GM18507 (cell line): ENCODE results near the gene CALU.

Source experiments
- DNase-seq: peaks from one replicate; pipeline ENCODE4 v3.0.0; 2011; ENCODE audit warnings: low read depth; ENCODE audit not compliant: insufficient read length; ENCODE audit errors: extremely low spot score
- FAIRE-seq: peaks from 2 replicates; lab custom pipeline; 2011; peaks lifted over from hg19 to GRCh38; lab: Jason Lieb, UNC

The CALU gene

GRCh38 chr7:128800567-128800966, 61.4 kb downstream of the CALU start:
- FAIRE-seq (no peak), DNase-seq (no peak)

- no peak for DNase-seq
- FAIRE-seq = no peak
Measured at GRCh38 chr7:128801003-128801402, 61.8 kb downstream of the CALU start.

DNA sequence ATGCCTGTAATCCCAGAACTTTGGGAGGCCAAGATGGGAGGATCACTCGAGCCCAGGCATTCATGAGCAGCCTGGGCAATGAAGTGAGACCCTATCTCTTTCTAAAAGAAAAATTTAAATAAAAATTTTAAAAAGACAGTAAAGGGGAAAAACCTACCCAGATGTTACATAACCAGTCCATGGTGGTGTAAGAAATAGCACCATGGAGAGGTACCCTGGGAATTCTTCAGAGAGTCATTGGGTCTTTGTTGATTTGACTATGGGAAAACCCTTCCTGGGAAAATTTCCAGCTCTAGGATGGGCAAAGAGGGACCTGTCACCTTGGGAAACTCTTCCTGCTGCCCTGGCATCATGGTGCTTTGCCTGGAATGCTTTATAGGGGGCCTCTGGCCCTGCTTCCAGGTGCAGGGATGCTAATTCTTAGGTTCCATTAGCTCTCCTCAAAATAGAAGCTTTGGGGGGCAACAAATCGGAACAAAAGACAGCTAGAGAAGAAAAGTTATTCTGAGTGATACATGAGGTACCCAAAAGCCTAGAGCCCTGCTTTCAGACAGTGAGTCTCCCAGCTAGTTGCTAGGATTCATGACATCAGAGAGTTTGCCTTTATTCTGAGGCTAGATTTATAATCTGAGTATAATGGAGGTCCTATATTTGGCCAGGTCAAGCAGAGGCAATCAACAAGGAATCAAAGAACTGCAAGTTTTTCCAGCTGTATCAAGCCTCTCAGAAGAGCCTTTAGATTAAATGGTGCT, 62.7 kb downstream of the CALU start:
- DNase-seq = no peak
- FAIRE-seq = no peak

GRCh38 chr7:128804484-128804883, 65.3 kb downstream of the CALU start:
- no peak for DNase-seq
- FAIRE-seq = no peak

GRCh38 chr7:128805225-128805624, 66.1 kb downstream of the CALU start:
- no peak for FAIRE-seq
- DNase-seq = no peak

DNA sequence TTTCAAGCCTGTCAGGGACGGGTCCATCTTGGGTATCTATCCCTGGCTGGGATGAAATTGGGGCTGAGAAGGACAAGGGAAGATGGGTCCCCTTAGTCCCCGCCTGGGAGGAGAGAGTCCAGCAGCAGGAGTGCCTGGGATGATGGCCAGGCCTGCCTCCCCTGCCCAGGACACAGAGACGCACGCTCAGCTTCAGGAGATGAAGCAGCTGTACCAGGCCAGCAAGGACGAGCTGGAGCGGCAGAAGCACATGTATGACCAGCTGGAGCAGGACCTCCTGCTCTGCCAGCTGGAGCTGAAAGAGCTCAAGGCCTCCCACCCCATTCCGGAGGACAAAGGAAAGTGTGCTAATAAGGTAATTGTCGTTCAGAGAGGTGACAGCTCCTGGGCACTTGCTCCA, 68.0 kb downstream of the CALU start:
- DNase-seq = no peak
- FAIRE-seq = no peak

GRCh38 chr7:128809363-128809762, 70.2 kb downstream of the CALU start:
- FAIRE-seq (no peak), DNase-seq (no peak)

- DNase-seq (no peak), FAIRE-seq (no peak)
Measured at GRCh38 chr7:128810473-128810872, 71.3 kb downstream of the CALU start.

GRCh38 chr7:128810997-128811396, 71.8 kb downstream of the CALU start:
- DNase-seq (no peak), FAIRE-seq (no peak)

GRCh38 chr7:128811631-128812430, 72.7 kb downstream of the CALU start:
- no peak for DNase-seq
- no peak for FAIRE-seq

DNA sequence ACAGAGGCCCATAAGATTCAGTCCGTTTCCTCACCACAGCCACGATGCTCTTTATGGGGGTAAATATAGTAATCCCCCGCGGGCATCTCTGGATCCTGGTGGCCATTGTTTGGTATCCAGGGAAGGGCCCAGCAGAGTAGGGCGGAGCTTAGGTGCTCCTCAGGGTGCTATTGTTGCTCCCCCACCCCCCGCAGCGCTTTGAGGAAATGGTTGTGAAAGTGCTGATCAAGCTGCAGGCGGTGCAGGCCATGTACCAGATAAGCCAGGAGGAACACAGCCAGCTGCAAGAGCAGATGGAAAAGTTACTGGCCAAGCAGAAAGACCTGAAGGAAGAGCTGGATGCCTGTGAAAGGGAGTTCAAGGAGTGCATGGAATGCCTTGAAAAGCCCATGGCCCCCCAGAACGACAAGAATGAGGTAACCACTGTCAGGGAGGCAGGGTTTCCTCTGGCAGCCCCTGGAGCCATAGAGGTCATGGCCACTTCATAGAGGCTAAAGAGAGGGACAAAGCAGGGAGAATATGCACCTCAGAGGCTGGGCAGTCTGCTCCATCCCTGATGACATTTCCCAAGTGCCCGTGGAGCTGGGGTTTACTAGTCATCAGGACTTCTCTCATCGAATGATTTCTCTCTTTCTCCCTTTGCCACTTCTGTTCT, 73.5 kb downstream of the CALU start:
- DNase-seq (no peak), FAIRE-seq (no peak)

- DNase-seq (no peak), FAIRE-seq (no peak)
Measured at GRCh38 chr7:128814499-128814898, 75.3 kb downstream of the CALU start.

DNA sequence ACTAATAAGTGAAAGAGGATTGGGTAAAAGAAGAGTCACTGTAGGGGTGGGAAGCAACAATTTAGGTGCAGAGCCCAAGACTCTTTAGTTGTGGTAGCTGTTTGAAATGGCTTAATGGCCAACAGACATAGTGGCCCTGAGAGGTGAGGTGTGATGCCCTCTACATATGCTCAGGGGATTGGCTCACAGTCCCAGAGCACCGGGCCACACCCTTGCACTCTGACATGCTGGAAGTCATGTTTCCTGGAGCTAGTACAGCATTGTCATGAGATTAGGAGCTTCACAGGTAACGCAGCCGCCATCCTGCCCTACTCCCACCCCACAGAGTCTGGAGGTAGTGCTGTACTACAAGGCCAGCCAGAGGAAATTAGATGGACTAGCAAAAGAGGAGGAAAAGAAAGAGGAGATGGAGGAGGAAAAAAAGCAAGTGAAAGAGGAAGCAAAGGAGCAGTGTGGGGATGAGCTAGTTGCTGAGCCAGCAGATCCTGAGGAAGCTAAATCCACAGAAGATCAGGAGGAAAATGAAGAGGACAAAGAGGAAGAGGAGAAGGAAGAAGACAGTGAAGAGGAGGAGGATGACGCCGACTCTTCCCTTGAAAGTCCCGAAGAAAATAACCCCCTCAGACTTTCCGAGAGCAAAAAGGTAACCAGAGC, 76.3 kb downstream of the CALU start:
- DNase-seq (no peak), FAIRE-seq (no peak)

DNA sequence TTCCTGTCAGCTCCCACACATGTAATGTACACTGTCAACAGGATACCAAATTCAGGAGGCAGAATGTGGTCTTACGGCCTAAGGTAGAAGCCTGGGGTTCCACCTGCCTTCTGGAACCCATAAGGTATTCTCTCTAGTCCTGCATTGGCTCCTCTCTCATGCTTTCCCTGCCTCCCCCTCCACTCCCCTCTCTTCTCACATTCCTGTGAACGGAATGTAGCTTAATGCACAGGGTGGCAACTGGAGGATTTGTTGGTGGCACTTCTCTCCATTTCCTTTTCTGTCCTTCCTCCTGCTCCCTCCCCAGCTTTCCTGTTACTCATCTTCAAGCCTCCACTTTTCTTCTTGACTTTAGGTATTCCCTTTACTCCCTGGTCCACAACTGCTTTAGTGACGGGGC, 79.5 kb downstream of the CALU start:
- DNase-seq = no peak
- FAIRE-seq = no peak
